Panc1 (cell line): Measurements from ENCODE around the gene ZNF774. TPM values are rescaled to one million over a fixed set of nuclear protein-coding genes. Genes with fewer than 3 reads are reported as not detected.

Source experiments
- ATAC-seq: fragments of 200-7000 bp; cut with Tn5 transposase; 2 replicates; pipeline ENCODE4 v1.9.1; 2020; ENCODE audit warnings: mild to moderate bottlenecking, moderate library complexity
- BruUV-seq: library from RNA; stranded (reverse); fragments of 400-500 nt; replicated peaks from 2 replicates; lab custom pipeline; 2021; lab: Mats Ljungman, UMichigan
- CTCF ChIA-PET: fragments of 300-600 bp; sonication (Branson Sonifier 250); formaldehyde crosslinking; loops from one replicate; lab custom pipeline; 2022; ENCODE audit warnings: antibody characterized with exemption; lab: Charles Lee
- POLR2A ChIA-PET: fragments of 300-600 bp; sonication (Branson Sonifier 250); formaldehyde crosslinking; loops from one replicate; lab custom pipeline; 2022; ENCODE audit warnings: antibody characterized with exemption; lab: Charles Lee
- DNase-seq: peaks from one replicate; pipeline ENCODE4 v3.0.0-alpha.2; 2010; ENCODE audit warnings: low read depth, low spot score
- H3K27ac ChIP-seq: 2 replicates; pipeline ENCODE4 v1.5.1; 2011; ENCODE audit warnings: mild to moderate bottlenecking, low read length, inconsistent platforms
- H3K27me3 ChIP-seq: fragments of 200-500 bp; sonication (Bioruptor generic); 2 replicates; pipeline ENCODE4 v1.6.0; 2014; ENCODE audit warnings: low read length, inconsistent platforms; ENCODE audit not compliant: control insufficient read depth, insufficient read depth
- H3K36me3 ChIP-seq: fragments of 200-500 bp; sonication (Bioruptor generic); 2 replicates; pipeline ENCODE4 v1.5.1; 2014; ENCODE audit warnings: inconsistent platforms, mild to moderate bottlenecking, low read length, moderate library complexity; ENCODE audit not compliant: control insufficient read depth, insufficient read depth
- H3K4me1 ChIP-seq: 2 replicates; pipeline ENCODE4 v1.5.1; 2011; ENCODE audit warnings: inconsistent platforms, mild to moderate bottlenecking, low read length, moderate library complexity; ENCODE audit not compliant: control insufficient read depth, insufficient read depth
- H3K4me3 ChIP-seq, 2 experiments: 2 replicates each; pipeline ENCODE4 v1.5.1; 2011 to 2012; ENCODE audit warnings: low read depth in 2 of 2, low read length in 2 of 2, mild to moderate bottlenecking in 2 of 2, inconsistent platforms in 1 of 2, moderate library complexity in 1 of 2
- H3K9me3 ChIP-seq: fragments of 200-500 bp; sonication (Bioruptor generic); 2 replicates; pipeline ENCODE4 v1.5.1; 2014; ENCODE audit warnings: low read depth, mild to moderate bottlenecking, inconsistent platforms, low read length, moderate library complexity; ENCODE audit not compliant: control insufficient read depth, insufficient read depth
- CTCF ChIP-seq: fragments of 450-650 bp; IDR thresholded peaks from 2 replicates; pipeline ENCODE4 v1.5.1; 2017; ENCODE audit warnings: mild to moderate bottlenecking
- POLR2AphosphoS5 ChIP-seq: IDR thresholded peaks from 2 replicates; pipeline ENCODE4 v1.6.1; 2012; ENCODE audit warnings: mild to moderate bottlenecking, low read depth, low read length, moderate library complexity
- REST ChIP-seq, 2 experiments: IDR thresholded peaks; 2 replicates each; pipeline ENCODE4 v1.6.1; 2011 to 2012; ENCODE audit warnings: low read depth in 2 of 2, control low read depth in 1 of 2, low read length in 1 of 2, mild to moderate bottlenecking in 1 of 2, moderate library complexity in 1 of 2; ENCODE audit not compliant: insufficient read depth in 1 of 2
- SIN3A ChIP-seq: IDR thresholded peaks from 2 replicates; pipeline ENCODE4 v1.6.1; 2012; ENCODE audit warnings: low read depth, mild to moderate bottlenecking, low read length, moderate library complexity, borderline replicate concordance; ENCODE audit not compliant: insufficient read depth
- TCF7L2 ChIP-seq: IDR thresholded peaks from 2 replicates; pipeline ENCODE4 v1.6.1; 2011; ENCODE audit warnings: mild to moderate bottlenecking, low read depth, low read length, inconsistent platforms
- in situ Hi-C: cut with HindIII; loops from 2 replicates; pipeline ENCODE4 v1.10.0; 2016; ENCODE audit warnings: low sequenced_read_pairs, low pct_unique_long_range_greater_than_20kb
- intact Hi-C: fragments of 100-400 bp; cut with micrococcal nuclease; formaldehyde crosslinking; loops from one replicate; pipeline ENCODE4 v1.10.0; 2022; ENCODE audit not compliant: unreplicated experiment
- total RNA-seq: library from RNA; stranded (reverse); gene quantifications from one replicate; pipeline ENCODE4 v1.2.1, GENCODE V29; 2021; ENCODE audit not compliant: unreplicated experiment

Gene ZNF774
- total RNA-seq, 1 experiment from 2014 or later, result 5.2 TPM

GRCh38 chr15:90307661-90308060 lies 44.4 kb upstream of the ZNF774 start:
- H3K36me3 ChIP-seq, result no peaks in the 10 kb centered on the region
- no TSS peak for BruUV-seq
- no peaks in the 10 kb centered on the region for H3K4me1 ChIP-seq
- ChIA-PET POLR2A (no interaction called here), CTCF (interaction anchor here (0.6 kb wide), 1 partner anchor 11 kb away, joined by 4 read pairs; no protein-coding TSS in a partner anchor)
- H3K27me3 ChIP-seq, result no peaks in the 10 kb centered on the region
- no peak overlapping the region for H3K27ac ChIP-seq
- intact Hi-C loops, result no loop called here
- TF ChIP-seq REST (IDR thresholded peaks at IDR 0.05; ENCODE audit: insufficient read depth in 1 of 2, low read depth in 2 of 2, low read length in 1 of 2) (no peak), POLR2AphosphoS5 (no peak), CTCF (no peak), SIN3A (no peak), TCF7L2 (no peak)
- H3K4me3 ChIP-seq, result no peak overlapping the region
- in situ Hi-C loops, result no loop called here
- no peak for DNase-seq
- ATAC-seq, result no peak
- no peaks in the 10 kb centered on the region for H3K9me3 ChIP-seq

GRCh38 chr15:90309020-90309419 lies 43.1 kb upstream of the ZNF774 start:
- Histone ChIP-seq H3K27me3 (no peaks in the 10 kb centered on the region), H3K4me1 (no peaks in the 10 kb centered on the region), H3K9me3 (no peaks in the 10 kb centered on the region), H3K27ac (no peak overlapping the region), H3K4me3 (no peak overlapping the region), H3K36me3 (no peaks in the 10 kb centered on the region)
- ATAC-seq (no peak), DNase-seq (no peak)
- in situ Hi-C loops, result no loop called here
- BruUV-seq, result no TSS peak
- ChIA-PET CTCF (interaction anchor here (0.5 kb wide), 1 partner anchor 14 kb away, joined by 5 read pairs; no protein-coding TSS in a partner anchor), POLR2A (no interaction called here)
- intact Hi-C loops, result no loop called here
- TF ChIP-seq POLR2AphosphoS5 (no peak), SIN3A (no peak), TCF7L2 (no peak)

GRCh38 chr15:90315278-90315982 lies 36.7 kb upstream of the ZNF774 start:
- CTCF ChIA-PET, result no interaction called here
- POLR2A ChIA-PET, result no interaction called here
- BruUV-seq, result no TSS peak
- ATAC-seq (no peak), DNase-seq (no peak)
- Histone ChIP-seq H3K4me1 (peaks cover 7% of the 10 kb centered on the region; the same call in 1 of the 2 replicates), H3K27me3 (no peaks in the 10 kb centered on the region), H3K27ac (no peak overlapping the region), H3K4me3 (no peak overlapping the region), H3K9me3 (no peaks in the 10 kb centered on the region), H3K36me3 (no peaks in the 10 kb centered on the region)
- TF ChIP-seq CTCF, result no peak
- TF ChIP-seq TCF7L2, result no peak
- no peak for TF ChIP-seq SIN3A
- TF ChIP-seq REST (IDR thresholded peaks at IDR 0.05; ENCODE audit: insufficient read depth in 1 of 2, low read depth in 2 of 2, low read length in 1 of 2), result no peak
- no peak for TF ChIP-seq POLR2AphosphoS5
- intact Hi-C loops, result no loop called here
- in situ Hi-C loops, result no loop called here
